Measurements from ENCODE around the gene SPAG6.
A peak's percentile ranks its signal among the peaks of the same experiment; 100 is the strongest.
"Not testable (repeated sequence)": the region's sequence is repeated elsewhere in the genome, so short reads cannot be mapped to it uniquely, and the experiment has no call there.

SPAG6 gene

DNA sequence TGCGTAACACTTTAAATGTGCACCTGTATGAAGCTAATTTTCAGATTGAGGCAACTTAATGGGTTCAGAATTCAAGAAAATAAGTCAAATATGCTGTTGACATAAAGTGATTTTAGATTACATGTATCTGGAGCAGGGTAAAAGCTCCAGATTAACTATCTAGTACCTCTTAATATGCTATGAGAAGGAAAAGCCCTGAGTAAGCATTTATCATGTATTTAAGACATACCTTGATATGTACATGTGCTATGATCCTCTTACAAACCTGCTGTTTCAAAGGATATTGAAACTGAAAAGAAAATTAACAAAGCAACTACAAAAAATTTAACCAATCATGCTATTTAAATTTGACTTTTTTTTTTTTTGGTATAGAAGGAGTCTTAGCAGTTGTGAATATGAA is 4.5 kb downstream of the SPAG6 start:
- no peak for FAIRE-seq

DNA sequence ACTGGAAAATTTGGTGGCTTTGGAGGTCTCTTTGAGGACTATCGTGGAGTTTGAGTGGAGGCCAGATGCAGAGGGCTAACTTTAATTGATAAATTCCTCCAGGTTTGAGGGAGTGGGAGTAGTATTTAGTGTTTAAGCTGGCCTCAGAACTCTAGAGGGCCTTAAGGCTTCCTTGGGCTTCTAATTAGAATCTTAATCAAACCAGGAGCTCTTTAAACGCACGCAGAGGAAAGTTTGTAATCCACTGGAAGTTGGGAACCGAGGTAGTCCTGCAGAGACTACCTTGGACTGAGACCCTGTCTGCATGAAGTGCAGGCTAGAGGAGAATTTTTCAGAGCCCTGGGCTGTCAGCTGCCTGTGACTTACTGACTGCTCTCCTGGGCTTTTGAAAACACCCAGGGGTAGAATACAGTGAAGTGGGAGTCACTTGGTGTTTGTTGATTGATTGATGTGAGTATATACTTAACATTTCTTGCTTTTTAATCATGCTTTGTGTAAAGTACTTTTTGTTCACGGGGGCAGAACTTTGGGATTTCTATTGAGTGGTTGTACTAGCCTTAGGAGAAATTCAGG is 5.9 kb downstream of the SPAG6 start:
- DNase-seq (ENCODE audit: insufficient read length, low spot score) = no peak
- no peak for TF ChIP-seq POLR2AphosphoS5 (IDR thresholded peaks at IDR 0.05; ENCODE audit: low read depth, low read length)
- no peak for TF ChIP-seq SPI1 (IDR thresholded peaks at IDR 0.05; ENCODE audit: low read depth, low read length)
- no peak for TF ChIP-seq POU2F2 (IDR thresholded peaks at IDR 0.05; ENCODE audit: low read depth, low read length)
- TF ChIP-seq POLR2A (IDR thresholded peaks at IDR 0.05; ENCODE audit: low read depth, low read length) = no peak
- TF ChIP-seq TAF1 (IDR thresholded peaks at IDR 0.05; ENCODE audit: low read depth, low read length) = no peak
- TF ChIP-seq PAX5 (IDR thresholded peaks at IDR 0.05; ENCODE audit: insufficient read depth, low read length, severe bottlenecking) = no peak
- FAIRE-seq = no peak

More for the DNA sequence above, 4.5 kb downstream of the SPAG6 start:
- TF ChIP-seq POU2F2 (IDR thresholded peaks at IDR 0.05; ENCODE audit: low read depth, low read length) (no peak), TAF1 (IDR thresholded peaks at IDR 0.05; ENCODE audit: low read depth, low read length) (no peak), POLR2A (IDR thresholded peaks at IDR 0.05; ENCODE audit: low read depth, low read length) (no peak), POLR2AphosphoS5 (IDR thresholded peaks at IDR 0.05; ENCODE audit: low read depth, low read length) (no peak), SPI1 (IDR thresholded peaks at IDR 0.05; ENCODE audit: low read depth, low read length) (no peak)
- DNase-seq (ENCODE audit: insufficient read length, low spot score) = no peak

DNA sequence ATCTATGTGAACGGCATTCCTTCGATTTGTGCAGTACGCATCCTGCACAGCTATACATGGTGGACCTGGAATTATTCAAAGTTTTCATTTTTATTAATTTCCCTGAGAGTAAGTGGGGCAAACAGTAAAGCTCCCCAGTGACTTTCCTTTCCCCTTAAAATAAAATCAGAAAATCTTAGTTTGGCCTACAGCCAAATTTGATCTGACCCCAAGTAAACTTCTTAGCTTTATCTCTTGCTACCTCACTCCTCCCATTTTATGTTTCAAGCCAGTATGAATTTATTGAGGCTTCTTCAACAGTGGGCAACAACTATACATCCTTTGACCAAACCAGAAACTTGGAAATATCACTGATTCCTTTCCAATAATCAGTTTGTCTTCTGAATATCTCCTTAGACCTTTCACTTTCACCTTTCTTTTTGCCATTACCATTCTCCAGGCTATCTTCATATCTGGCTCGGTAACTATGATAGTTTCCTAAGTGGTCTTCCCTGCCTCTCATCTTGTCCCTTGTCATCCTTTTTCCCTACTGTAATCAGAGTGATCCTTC is 11.1 kb downstream of the SPAG6 start:
- DNase-seq (ENCODE audit: insufficient read length, low spot score) (no peak), FAIRE-seq (no peak)
- TF ChIP-seq TAF1 (IDR thresholded peaks at IDR 0.05; ENCODE audit: low read depth, low read length) (no peak), PAX5 (IDR thresholded peaks at IDR 0.05; ENCODE audit: insufficient read depth, low read length, severe bottlenecking) (no peak), POU2F2 (IDR thresholded peaks at IDR 0.05; ENCODE audit: low read depth, low read length) (no peak), SPI1 (IDR thresholded peaks at IDR 0.05; ENCODE audit: low read depth, low read length) (no peak), POLR2A (IDR thresholded peaks at IDR 0.05; ENCODE audit: low read depth, low read length) (no peak), POLR2AphosphoS5 (IDR thresholded peaks at IDR 0.05; ENCODE audit: low read depth, low read length) (no peak)

DNA sequence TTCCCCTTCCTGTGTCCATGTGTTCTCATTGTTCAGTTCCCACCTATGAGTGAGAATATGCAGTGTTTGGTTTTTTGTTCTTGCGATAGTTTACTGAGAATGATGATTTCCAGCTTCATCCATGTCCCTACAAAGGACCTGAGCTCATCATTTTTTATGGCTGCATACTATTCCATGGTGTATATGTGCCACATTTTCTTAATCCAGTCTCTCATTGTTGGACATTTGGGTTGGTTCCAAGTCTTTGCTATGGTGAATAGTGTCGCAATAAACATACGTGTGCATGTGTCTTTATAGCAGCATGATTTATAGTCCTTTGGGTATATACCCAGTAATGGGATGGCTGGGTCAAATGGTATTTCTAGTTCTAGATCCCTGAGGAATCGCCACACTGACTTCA is 12.5 kb downstream of the SPAG6 start:
- not testable (repeated sequence) for FAIRE-seq

DNA sequence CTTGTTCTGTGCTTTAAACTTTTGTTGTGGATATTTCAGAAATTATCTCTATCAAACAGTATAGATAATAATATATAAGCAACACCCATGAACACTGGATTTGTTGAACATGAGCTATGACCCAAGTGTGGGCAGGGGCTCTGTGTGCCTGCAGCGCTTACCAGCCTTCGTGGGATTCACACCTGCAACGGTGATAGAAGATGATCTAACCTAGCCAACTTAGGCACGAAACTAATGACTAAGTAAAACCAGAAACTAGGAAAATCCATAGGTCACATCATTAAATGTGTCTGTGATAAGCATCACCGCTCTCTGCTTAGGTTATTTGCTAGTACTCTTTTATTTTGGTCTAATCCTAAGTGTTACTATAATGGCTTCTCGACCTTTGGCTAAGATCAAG is 18.0 kb downstream of the SPAG6 start:
- DNase-seq (ENCODE audit: insufficient read length, low spot score) (no peak), FAIRE-seq (no peak)
- TF ChIP-seq PAX5 (IDR thresholded peaks at IDR 0.05; ENCODE audit: insufficient read depth, low read length, severe bottlenecking) (no peak), POU2F2 (IDR thresholded peaks at IDR 0.05; ENCODE audit: low read depth, low read length) (no peak), POLR2AphosphoS5 (IDR thresholded peaks at IDR 0.05; ENCODE audit: low read depth, low read length) (no peak), POLR2A (IDR thresholded peaks at IDR 0.05; ENCODE audit: low read depth, low read length) (no peak), SPI1 (IDR thresholded peaks at IDR 0.05; ENCODE audit: low read depth, low read length) (no peak), TAF1 (IDR thresholded peaks at IDR 0.05; ENCODE audit: low read depth, low read length) (no peak)

More for the DNA sequence above, 12.5 kb downstream of the SPAG6 start:
- not testable (repeated sequence) for DNase-seq (ENCODE audit: insufficient read length, low spot score)

DNA sequence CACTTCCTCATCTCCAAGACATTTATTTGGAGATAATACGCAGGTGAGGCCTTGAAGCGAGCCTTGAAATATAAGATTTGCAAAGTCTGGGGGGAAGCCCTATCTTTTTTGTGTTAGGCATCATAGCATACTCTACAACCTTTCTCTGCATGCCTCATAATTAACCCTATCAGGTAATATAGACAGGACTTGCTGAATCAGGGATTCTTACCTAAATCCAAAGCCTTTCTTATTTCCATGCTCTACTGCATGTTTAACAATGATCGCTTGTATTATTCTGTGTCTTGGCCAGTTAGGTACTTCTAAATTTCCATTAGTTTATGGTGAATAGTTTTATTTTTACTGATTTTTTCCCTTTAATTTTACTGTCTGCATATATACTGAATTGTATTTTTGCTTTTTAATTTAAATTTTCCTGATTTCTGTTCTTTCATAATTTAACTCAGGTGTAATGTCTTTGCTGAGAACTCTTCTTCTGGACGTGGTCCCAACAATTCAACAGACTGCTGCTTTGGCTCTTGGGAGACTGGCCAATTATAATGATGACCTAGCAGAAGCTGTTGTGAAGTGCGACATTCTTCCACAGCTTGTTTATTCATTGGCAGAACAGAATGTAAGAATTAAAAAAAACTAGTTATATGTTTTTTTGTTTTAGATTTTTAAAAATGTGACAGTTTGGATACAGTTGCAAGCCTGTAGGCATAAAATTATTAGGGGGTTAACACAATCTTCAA is 19.3 kb downstream of the SPAG6 start:
- FAIRE-seq = no peak
- no peak for DNase-seq (ENCODE audit: insufficient read length, low spot score)
- no peak for TF ChIP-seq PAX5 (IDR thresholded peaks at IDR 0.05; ENCODE audit: insufficient read depth, low read length, severe bottlenecking)
- TF ChIP-seq POLR2AphosphoS5 (IDR thresholded peaks at IDR 0.05; ENCODE audit: low read depth, low read length) = no peak
- no peak for TF ChIP-seq POU2F2 (IDR thresholded peaks at IDR 0.05; ENCODE audit: low read depth, low read length)
- no peak for TF ChIP-seq SPI1 (IDR thresholded peaks at IDR 0.05; ENCODE audit: low read depth, low read length)
- no peak for TF ChIP-seq TAF1 (IDR thresholded peaks at IDR 0.05; ENCODE audit: low read depth, low read length)
- no peak for TF ChIP-seq POLR2A (IDR thresholded peaks at IDR 0.05; ENCODE audit: low read depth, low read length)

DNA sequence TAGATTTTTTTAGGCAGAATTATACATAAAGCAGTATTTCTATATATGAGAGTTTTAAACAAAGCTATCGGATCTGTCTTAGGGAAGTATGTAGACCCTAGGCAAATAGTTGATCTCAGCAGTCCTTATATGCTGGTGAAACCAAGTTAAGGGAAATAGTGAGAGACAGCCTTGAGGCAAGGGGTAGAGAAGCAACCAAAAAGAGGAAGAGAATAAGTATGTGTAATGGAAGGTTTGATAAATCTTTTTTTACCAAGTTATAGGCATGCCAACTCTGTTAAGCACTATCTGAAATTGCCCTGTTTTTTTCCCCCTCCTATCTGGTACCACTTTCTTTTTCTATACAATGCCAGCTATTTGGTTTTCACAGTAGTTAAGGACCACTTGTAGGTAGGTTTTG is 19.9 kb downstream of the SPAG6 start:
- peak; percentile 66 for FAIRE-seq
- TF ChIP-seq TAF1 (IDR thresholded peaks at IDR 0.05; ENCODE audit: low read depth, low read length) (no peak), POLR2A (IDR thresholded peaks at IDR 0.05; ENCODE audit: low read depth, low read length) (no peak), PAX5 (IDR thresholded peaks at IDR 0.05; ENCODE audit: insufficient read depth, low read length, severe bottlenecking) (no peak), SPI1 (IDR thresholded peaks at IDR 0.05; ENCODE audit: low read depth, low read length) (peak; percentile 92)
- DNase-seq (ENCODE audit: insufficient read length, low spot score) = no peak

DNA sequence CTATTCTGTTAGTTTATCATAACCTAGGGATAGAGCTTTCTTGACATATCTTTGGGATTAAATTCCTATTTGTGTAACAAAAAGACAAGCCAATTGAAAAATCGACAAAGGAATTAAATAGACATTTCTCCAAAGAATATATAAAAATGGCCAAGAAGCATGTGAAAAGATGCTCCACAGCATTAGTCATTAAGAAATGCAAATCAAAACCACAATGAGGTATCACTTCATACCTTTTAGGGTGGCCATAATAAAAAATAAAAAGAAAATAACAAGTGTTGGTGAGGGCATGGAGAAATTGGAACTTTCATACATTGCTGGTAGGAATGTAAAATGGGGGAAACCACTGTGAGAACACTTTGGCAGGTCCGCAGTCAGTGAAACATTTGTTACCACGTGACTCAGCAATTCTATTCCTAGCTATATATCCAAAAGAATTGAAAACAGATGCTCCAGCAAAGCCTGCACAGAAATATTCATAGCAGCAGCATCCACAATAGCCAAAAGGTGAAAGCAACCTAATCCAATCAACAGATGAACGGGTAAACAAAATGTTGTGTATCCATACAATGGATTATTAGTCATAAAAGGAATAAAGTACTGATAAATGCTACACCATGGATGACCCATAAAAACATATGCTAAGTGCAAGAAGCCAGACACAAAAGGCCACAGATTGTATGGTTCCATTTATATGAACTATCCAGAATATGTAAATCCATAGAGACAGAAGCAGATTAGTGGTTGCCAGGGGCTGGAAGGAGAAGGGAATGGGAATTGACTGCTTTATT is 20.5 kb downstream of the SPAG6 start:
- TF ChIP-seq PAX5 (IDR thresholded peaks at IDR 0.05; ENCODE audit: insufficient read depth, low read length, severe bottlenecking) (no peak), POLR2A (IDR thresholded peaks at IDR 0.05; ENCODE audit: low read depth, low read length) (no peak), POU2F2 (IDR thresholded peaks at IDR 0.05; ENCODE audit: low read depth, low read length) (no peak), POLR2AphosphoS5 (IDR thresholded peaks at IDR 0.05; ENCODE audit: low read depth, low read length) (no peak), TAF1 (IDR thresholded peaks at IDR 0.05; ENCODE audit: low read depth, low read length) (no peak), SPI1 (IDR thresholded peaks at IDR 0.05; ENCODE audit: low read depth, low read length) (no peak)
- no peak for DNase-seq (ENCODE audit: insufficient read length, low spot score)
- FAIRE-seq = peak; percentile 75

DNA sequence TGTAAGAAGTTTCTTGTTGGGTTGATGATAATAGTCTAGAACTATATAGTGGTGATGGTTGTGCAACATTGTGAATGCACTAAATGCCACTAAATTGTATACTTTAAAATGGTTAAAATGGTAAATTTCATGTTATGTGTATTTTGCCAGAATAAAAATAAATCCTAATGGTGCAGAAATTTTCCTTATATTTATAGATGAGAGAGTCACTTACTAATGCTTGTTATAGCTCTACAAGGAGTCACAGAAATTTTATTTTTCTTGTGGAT is 21.1 kb downstream of the SPAG6 start:
- TF ChIP-seq POU2F2 (IDR thresholded peaks at IDR 0.05; ENCODE audit: low read depth, low read length) = no peak
- no peak for TF ChIP-seq PAX5 (IDR thresholded peaks at IDR 0.05; ENCODE audit: insufficient read depth, low read length, severe bottlenecking)
- no peak for TF ChIP-seq POLR2A (IDR thresholded peaks at IDR 0.05; ENCODE audit: low read depth, low read length)
- no peak for TF ChIP-seq TAF1 (IDR thresholded peaks at IDR 0.05; ENCODE audit: low read depth, low read length)
- no peak for TF ChIP-seq POLR2AphosphoS5 (IDR thresholded peaks at IDR 0.05; ENCODE audit: low read depth, low read length)
- TF ChIP-seq SPI1 (IDR thresholded peaks at IDR 0.05; ENCODE audit: low read depth, low read length) = no peak
- no peak for FAIRE-seq
- DNase-seq (ENCODE audit: insufficient read length, low spot score) = no peak

Data from GM12891 (cell line).